Breast epithelium (tissue), 3 donors: Measurements from ENCODE around the gene STEAP4.

ENCODE experiments used
- CTCF ChIP-seq, 3 donors: fragments of 450-650 bp; IDR thresholded peaks; one replicate each; pipeline ENCODE4 v1.5.1; 2016 to 2017; ENCODE audit warnings: antibody characterized with exemption in 3 of 3, mild to moderate bottlenecking in 3 of 3, moderate library complexity in 3 of 3
- POLR2A ChIP-seq: fragments of 450-650 bp; IDR thresholded peaks from one replicate; pipeline ENCODE4 v1.6.1; 2016; ENCODE audit warnings: antibody characterized with exemption, mild to moderate bottlenecking, moderate library complexity
- POLR2AphosphoS5 ChIP-seq, 3 donors: sonication (generic); formaldehyde crosslinking; IDR thresholded peaks; one replicate each; pipeline ENCODE4 v1.6.1; 2017; ENCODE audit warnings: antibody characterized with exemption in 3 of 3

- no peak for TF ChIP-seq CTCF (IDR thresholded peaks at IDR 0.05)
- no peak for TF ChIP-seq POLR2AphosphoS5 (IDR thresholded peaks at IDR 0.05)
- TF ChIP-seq POLR2A: no peak
Observed at GRCh38 chr7:88307412-88307811, 718 bp upstream of the STEAP4 start.
